GM10248 (cell line): ENCODE measurements around the gene BPIFA3.

Source experiments
- CTCF ChIA-PET: fragments of 300-600 bp; sonication (Branson Sonifier 250); formaldehyde crosslinking; extraction: SDS; loops from one replicate; lab custom pipeline; 2021; ENCODE audit warnings: antibody characterized with exemption; lab: Yijun Ruan, JAX
- POLR2A ChIA-PET: fragments of 350-650 bp; sonication (Branson Sonifier 250); formaldehyde crosslinking; extraction: SDS; loops from one replicate; lab custom pipeline; 2020; ENCODE audit warnings: antibody characterized with exemption; lab: Yijun Ruan, JAX
- DNase-seq: peaks from one replicate; pipeline ENCODE4 v3.0.0; 2012; ENCODE audit errors: extremely low spot score
- CTCF ChIP-seq: IDR thresholded peaks from 2 replicates; pipeline ENCODE4 v1.5.1; 2012; ENCODE audit warnings: mild to moderate bottlenecking, low read depth; ENCODE audit errors: extremely low read depth, missing control alignments, control extremely low read depth

Gene BPIFA3

GRCh38 chr20:33273117-33273851 is 56.1 kb downstream of the BPIFA3 start:
- POLR2A ChIA-PET = no interaction called here
- TF ChIP-seq CTCF = no peak
- no peak for DNase-seq
- CTCF ChIA-PET = no interaction called here

GRCh38 chr20:33275215-33275614 is 58.1 kb downstream of the BPIFA3 start:
- TF ChIP-seq CTCF = no peak
- no peak for DNase-seq
- ChIA-PET POLR2A (no interaction called here), CTCF (interaction anchor here (0.6 to 1.8 kb wide), 3 partner anchors 10 to 602 kb away, joined by 3 to 4 read pairs (median 3); partner anchors contain the start of gene C20orf203)

- no peak for DNase-seq
- ChIA-PET POLR2A (no interaction called here), CTCF (interaction anchor here (1.1 to 1.8 kb wide), 2 partner anchors 9 to 12 kb away, joined by 4 read pairs; no protein-coding TSS in a partner anchor)
- no peak for TF ChIP-seq CTCF
Measured at GRCh38 chr20:33275871-33276270, 58.7 kb downstream of the BPIFA3 start.

GRCh38 chr20:33276303-33277113 is 59.4 kb downstream of the BPIFA3 start:
- no peak for TF ChIP-seq CTCF
- ChIA-PET CTCF (interaction anchor here (1.1 to 1.8 kb wide), 2 partner anchors 8 to 13 kb away, joined by 4 read pairs; no protein-coding TSS in a partner anchor), POLR2A (no interaction called here)
- no peak for DNase-seq
